ENCODE results near the gene ACRBP. TPM values are rescaled to one million over a fixed set of nuclear protein-coding genes. Genes with fewer than 3 reads are reported as not detected.

The ACRBP gene
- total RNA-seq, 1 experiment from 2014 or later: 1.3 TPM

GRCh38 chr12:6646276-6647082 lies 753 bp downstream of the ACRBP start:
- Histone ChIP-seq H3K56ac (ENCODE audit: insufficient read length, low read depth, low read length) (no peak overlapping the region), H4K20me1 (ENCODE audit: control insufficient read depth, insufficient read depth, insufficient read length) (no peaks in the 10 kb centered on the region), H4K8ac (replicated peaks; ENCODE audit: insufficient read length, low read depth, low read length) (no peak overlapping the region), H3K9ac (ENCODE audit: extremely low read depth, insufficient read length, low read length) (no peak overlapping the region), H2BK12ac (ENCODE audit: insufficient read length, low read depth, low read length) (no peak overlapping the region), H3K79me1 (ENCODE audit: insufficient read depth, low read depth, low read length, poor library complexity, severe bottlenecking) (no peaks in the 10 kb centered on the region), H3K27me3 (ENCODE audit: insufficient read depth, low read length) (no peaks in the 10 kb centered on the region; the same call in 1 of the 2 replicates), H2BK15ac (ENCODE audit: low read depth, low read length) (no peak overlapping the region), H3T11ph (ENCODE audit: low read length) (no peak overlapping the region), H2AFZ (ENCODE audit: low read length) (no peak overlapping the region), H3K23me2 (ENCODE audit: insufficient read length, low read depth, low read length, poor library complexity, severe bottlenecking) (peaks cover 4% of the 10 kb centered on the region), H3K18ac (ENCODE audit: insufficient read length, low read depth, low read length) (no peak overlapping the region), H3K79me2 (ENCODE audit: insufficient read depth, low read length) (no peaks in the 10 kb centered on the region), H2AK5ac (ENCODE audit: insufficient read length, low read length) (no peak overlapping the region), H3K4me2 (ENCODE audit: insufficient read depth, insufficient read length, low read length) (peak overlapping the region; percentile 62), H4K91ac (ENCODE audit: insufficient read length, low read depth, low read length) (no peak overlapping the region), H3K9me3 (ENCODE audit: control insufficient read depth, low read depth, low read length) (no peaks in the 10 kb centered on the region), H4K5ac (ENCODE audit: insufficient read length, low read depth, low read length) (no peak overlapping the region), H3K23ac (ENCODE audit: insufficient read length, low read depth, low read length) (no peak overlapping the region), H2BK5ac (ENCODE audit: insufficient read length, low read length) (no peak overlapping the region), H3K4me1 (ENCODE audit: insufficient read depth, low read length) (no peaks in the 10 kb centered on the region; the same call in 1 of the 2 replicates), H3K4ac (ENCODE audit: low read depth, low read length) (no peak overlapping the region), H2BK20ac (ENCODE audit: low read depth, low read length, poor library complexity, severe bottlenecking) (no peak overlapping the region), H3K27ac (ENCODE audit: insufficient read length, low read depth, low read length) (no peak overlapping the region), H2BK120ac (ENCODE audit: low read depth, low read length, poor library complexity, severe bottlenecking) (no peak overlapping the region), H3K14ac (ENCODE audit: insufficient read depth, low read length) (no peak overlapping the region)
- peaks cover 14 to 21% of the 10 kb centered on the region in 2 experiments for H3K4me1 Mint-ChIP-seq
- peak overlapping the region; percentile 78 to 89 for H3K4me3 Mint-ChIP-seq
- no peaks in the 10 kb centered on the region for H3K9me3 Mint-ChIP-seq
- H3K27ac Mint-ChIP-seq: no peak overlapping the region; a peak in 2 of 7 replicates
- peaks cover 8 to 21% (median 16%) of the 10 kb centered on the region in 3 experiments for H3K36me3 Mint-ChIP-seq (ENCODE audit: insufficient read depth in 1 of 3, low read depth in 3 of 3)
- TF ChIP-seq, protein P1, sequence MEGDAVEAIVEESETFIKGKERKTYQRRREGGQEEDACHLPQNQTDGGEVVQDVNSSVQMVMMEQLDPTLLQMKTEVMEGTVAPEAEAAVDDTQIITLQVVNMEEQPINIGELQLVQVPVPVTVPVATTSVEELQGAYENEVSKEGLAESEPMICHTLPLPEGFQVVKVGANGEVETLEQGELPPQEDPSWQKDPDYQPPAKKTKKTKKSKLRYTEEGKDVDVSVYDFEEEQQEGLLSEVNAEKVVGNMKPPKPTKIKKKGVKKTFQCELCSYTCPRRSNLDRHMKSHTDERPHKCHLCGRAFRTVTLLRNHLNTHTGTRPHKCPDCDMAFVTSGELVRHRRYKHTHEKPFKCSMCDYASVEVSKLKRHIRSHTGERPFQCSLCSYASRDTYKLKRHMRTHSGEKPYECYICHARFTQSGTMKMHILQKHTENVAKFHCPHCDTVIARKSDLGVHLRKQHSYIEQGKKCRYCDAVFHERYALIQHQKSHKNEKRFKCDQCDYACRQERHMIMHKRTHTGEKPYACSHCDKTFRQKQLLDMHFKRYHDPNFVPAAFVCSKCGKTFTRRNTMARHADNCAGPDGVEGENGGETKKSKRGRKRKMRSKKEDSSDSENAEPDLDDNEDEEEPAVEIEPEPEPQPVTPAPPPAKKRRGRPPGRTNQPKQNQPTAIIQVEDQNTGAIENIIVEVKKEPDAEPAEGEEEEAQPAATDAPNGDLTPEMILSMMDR (conservative IDR thresholded peaks at IDR 0.05): no peak
- no peak for DNase-seq
- no CpG with 5 or more reads among the region's 28 CpGs for WGBS (ENCODE audit: extremely low coverage, insufficient read length, low lambda C conversion rate)
- H3K27me3 Mint-ChIP-seq (ENCODE audit: low read depth): peaks cover 38% of the 10 kb centered on the region
